Left ventricle myocardium superior (tissue), 1 donor: ENCODE data around the gene ADK. TPM values are rescaled to one million over a fixed set of nuclear protein-coding genes. Genes with fewer than 3 reads are reported as not detected.
"Not testable (repeated sequence)": the region's sequence is repeated elsewhere in the genome, so short reads cannot be mapped to it uniquely, and the experiment has no call there.

ENCODE experiments used
- ATAC-seq: fragments of 200-7000 bp; cut with Tn5 transposase; one replicate; pipeline ENCODE4 v1.9.1; 2020; ENCODE audit warnings: mild to moderate bottlenecking, moderate library complexity
- DNase-seq: peaks from one replicate; pipeline ENCODE4 v3.0.0-alpha.2; 2020
- intact Hi-C: fragments of 100-400 bp; cut with micrococcal nuclease; formaldehyde crosslinking; loops from one replicate; pipeline ENCODE4 v1.11.0; 2022
- total RNA-seq: library from RNA; stranded (reverse); fragmentation: NEBNext Ultra II Directional; extraction: Animal tissue kit (Norgen Biotek cat#: 25700); gene quantifications from one replicate; pipeline ENCODE4 v1.2.1, GENCODE V29; 2021
- donor health status: DM: no; HTN: yes; CAD: no; lungs with severe emphysema.

Gene ADK
- total RNA-seq, 1 donor from 2014 or later: 47.2 TPM

GRCh38 chr10:74176380-74177139 lies 25.5 kb downstream of the ADK start:
- peak; percentile 95 for DNase-seq
- intact Hi-C loops: no loop called here
- peak; percentile 98 for ATAC-seq

- ATAC-seq (peak; percentile 21), DNase-seq (peak; percentile 41)
- intact Hi-C loops: no loop called here
Measured at GRCh38 chr10:74177140-74177677, 26.2 kb downstream of the ADK start.

GRCh38 chr10:74178042-74178791 lies 27.2 kb downstream of the ADK start:
- intact Hi-C loops: no loop called here
- ATAC-seq (no peak), DNase-seq (no peak)

- intact Hi-C loops: no loop called here
- DNase-seq: no peak
- ATAC-seq: no peak
Measured at GRCh38 chr10:74179111-74179710, 28.2 kb downstream of the ADK start.

GRCh38 chr10:74186678-74187077 lies 35.7 kb downstream of the ADK start:
- intact Hi-C loops: no loop called here
- no peak for DNase-seq
- no peak for ATAC-seq

- DNase-seq (no peak), ATAC-seq (no peak)
- intact Hi-C loops: no loop called here
Measured at GRCh38 chr10:74187237-74187636, 36.2 kb downstream of the ADK start.

GRCh38 chr10:74188617-74189016 lies 37.6 kb downstream of the ADK start:
- ATAC-seq, intact Hi-C loops, DNase-seq: not testable (repeated sequence)

- DNase-seq (no peak), ATAC-seq (peak; percentile 52)
- intact Hi-C loops: no loop called here
Measured at GRCh38 chr10:74189999-74190421, 39.0 kb downstream of the ADK start.

GRCh38 chr10:74190494-74190893 lies 39.5 kb downstream of the ADK start:
- intact Hi-C loops: no loop called here
- DNase-seq (no peak), ATAC-seq (no peak)

- intact Hi-C loops: no loop called here
- no peak for ATAC-seq
- DNase-seq: no peak
Measured at GRCh38 chr10:74194545-74194944, 43.5 kb downstream of the ADK start.

- intact Hi-C loops: no loop called here
- DNase-seq: no peak
- no peak for ATAC-seq
Measured at GRCh38 chr10:74194999-74195398, 44.0 kb downstream of the ADK start.

- ATAC-seq: no peak
- intact Hi-C loops: no loop called here
- no peak for DNase-seq
Measured at GRCh38 chr10:74199315-74199714, 48.3 kb downstream of the ADK start.

GRCh38 chr10:74202356-74202755 lies 51.3 kb downstream of the ADK start:
- intact Hi-C loops: no loop called here
- DNase-seq (no peak), ATAC-seq (no peak)

GRCh38 chr10:74206746-74207145 lies 55.7 kb downstream of the ADK start:
- DNase-seq (no peak), ATAC-seq (no peak)
- intact Hi-C loops: no loop called here

- ATAC-seq (peak; percentile 37), DNase-seq (no peak)
- intact Hi-C loops: no loop called here
Measured at GRCh38 chr10:74207691-74208480, 56.9 kb downstream of the ADK start.

GRCh38 chr10:74208997-74209396 lies 58.0 kb downstream of the ADK start:
- DNase-seq (no peak), ATAC-seq (no peak)
- intact Hi-C loops: no loop called here

- DNase-seq (no peak), ATAC-seq (no peak)
- intact Hi-C loops: no loop called here
Measured at GRCh38 chr10:74213019-74213418, 62.0 kb downstream of the ADK start.

GRCh38 chr10:74213571-74214162 lies 62.6 kb downstream of the ADK start:
- intact Hi-C loops: no loop called here
- DNase-seq (peak; percentile 45), ATAC-seq (no peak)

- intact Hi-C loops, ATAC-seq, DNase-seq: not testable (repeated sequence)
Measured at GRCh38 chr10:74217110-74217509, 66.1 kb downstream of the ADK start.
